Measurements from ENCODE around the gene TEX14. TPM values are rescaled to one million over a fixed set of nuclear protein-coding genes. Genes with fewer than 3 reads are reported as not detected.
A peak's percentile ranks its signal among the peaks of the same experiment; 100 is the strongest.

The TEX14 gene
- total RNA-seq, 1 experiment from 2014 or later, result 0.31 TPM

DNA sequence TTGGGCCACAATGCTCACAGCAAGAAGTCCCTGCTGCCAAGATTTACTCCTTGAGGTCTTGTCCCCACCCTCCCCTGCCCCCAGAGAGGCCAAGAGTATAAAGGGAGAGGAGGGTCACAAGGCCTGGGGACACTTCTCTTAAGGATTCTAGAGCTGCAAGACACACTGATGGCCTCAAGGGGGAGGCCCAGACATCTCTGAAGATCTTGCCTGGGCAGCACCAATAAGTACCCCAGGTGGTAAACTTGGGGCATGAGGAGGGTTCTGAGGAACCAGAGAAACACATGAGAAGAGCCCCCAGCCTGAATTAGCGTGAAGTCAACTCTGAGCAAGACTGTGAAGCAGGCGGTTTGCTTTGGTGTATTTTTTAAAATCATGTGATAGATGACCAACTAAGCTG is 150.6 kb downstream of the TEX14 start:
- Histone ChIP-seq H3K9ac (ENCODE audit: extremely low read depth, insufficient read length, low read length) (no peak overlapping the region), H3K79me1 (ENCODE audit: insufficient read depth, low read depth, low read length, poor library complexity, severe bottlenecking) (no peaks in the 10 kb centered on the region), H3K4ac (ENCODE audit: low read depth, low read length) (no peak overlapping the region), H3K18ac (ENCODE audit: insufficient read length, low read depth, low read length) (no peak overlapping the region), H2BK120ac (ENCODE audit: low read depth, low read length, poor library complexity, severe bottlenecking) (no peak overlapping the region), H3T11ph (ENCODE audit: low read length) (no peak overlapping the region), H3K56ac (ENCODE audit: insufficient read length, low read depth, low read length) (no peak overlapping the region), H3K14ac (ENCODE audit: insufficient read depth, low read length) (no peak overlapping the region), H3K79me2 (ENCODE audit: insufficient read depth, low read length) (no peaks in the 10 kb centered on the region), H4K20me1 (ENCODE audit: control insufficient read depth, insufficient read depth, insufficient read length) (no peaks in the 10 kb centered on the region), H3K4me1 (ENCODE audit: insufficient read depth, low read length) (no peaks in the 10 kb centered on the region), H3K9me3 (ENCODE audit: control insufficient read depth, low read depth, low read length) (no peaks in the 10 kb centered on the region), H2BK5ac (ENCODE audit: insufficient read length, low read length) (no peak overlapping the region), H3K4me2 (ENCODE audit: insufficient read depth, insufficient read length, low read length) (no peak overlapping the region), H2AK5ac (ENCODE audit: insufficient read length, low read length) (no peak overlapping the region), H4K5ac (ENCODE audit: insufficient read length, low read depth, low read length) (no peak overlapping the region), H2BK12ac (ENCODE audit: insufficient read length, low read depth, low read length) (no peak overlapping the region), H3K27me3 (ENCODE audit: insufficient read depth, low read length) (no peaks in the 10 kb centered on the region), H3K27ac (ENCODE audit: insufficient read length, low read depth, low read length) (no peak overlapping the region), H4K91ac (ENCODE audit: insufficient read length, low read depth, low read length) (no peak overlapping the region), H4K8ac (replicated peaks; ENCODE audit: insufficient read length, low read depth, low read length) (no peak overlapping the region), H3K23ac (ENCODE audit: insufficient read length, low read depth, low read length) (no peak overlapping the region), H2BK20ac (ENCODE audit: low read depth, low read length, poor library complexity, severe bottlenecking) (no peak overlapping the region), H3K23me2 (ENCODE audit: insufficient read length, low read depth, low read length, poor library complexity, severe bottlenecking) (no peaks in the 10 kb centered on the region), H2AFZ (ENCODE audit: low read length) (no peak overlapping the region), H2BK15ac (ENCODE audit: low read depth, low read length) (no peak overlapping the region)
- H3K36me3 Mint-ChIP-seq (ENCODE audit: insufficient read depth in 1 of 3, low read depth in 3 of 3), result no peaks in the 10 kb centered on the region
- H3K9me3 Mint-ChIP-seq, result no peaks in the 10 kb centered on the region
- H3K4me1 Mint-ChIP-seq, result peaks cover 10% of the 10 kb centered on the region in 2 experiments
- H3K4me3 Mint-ChIP-seq, result no peak overlapping the region
- TF ChIP-seq, protein P1, sequence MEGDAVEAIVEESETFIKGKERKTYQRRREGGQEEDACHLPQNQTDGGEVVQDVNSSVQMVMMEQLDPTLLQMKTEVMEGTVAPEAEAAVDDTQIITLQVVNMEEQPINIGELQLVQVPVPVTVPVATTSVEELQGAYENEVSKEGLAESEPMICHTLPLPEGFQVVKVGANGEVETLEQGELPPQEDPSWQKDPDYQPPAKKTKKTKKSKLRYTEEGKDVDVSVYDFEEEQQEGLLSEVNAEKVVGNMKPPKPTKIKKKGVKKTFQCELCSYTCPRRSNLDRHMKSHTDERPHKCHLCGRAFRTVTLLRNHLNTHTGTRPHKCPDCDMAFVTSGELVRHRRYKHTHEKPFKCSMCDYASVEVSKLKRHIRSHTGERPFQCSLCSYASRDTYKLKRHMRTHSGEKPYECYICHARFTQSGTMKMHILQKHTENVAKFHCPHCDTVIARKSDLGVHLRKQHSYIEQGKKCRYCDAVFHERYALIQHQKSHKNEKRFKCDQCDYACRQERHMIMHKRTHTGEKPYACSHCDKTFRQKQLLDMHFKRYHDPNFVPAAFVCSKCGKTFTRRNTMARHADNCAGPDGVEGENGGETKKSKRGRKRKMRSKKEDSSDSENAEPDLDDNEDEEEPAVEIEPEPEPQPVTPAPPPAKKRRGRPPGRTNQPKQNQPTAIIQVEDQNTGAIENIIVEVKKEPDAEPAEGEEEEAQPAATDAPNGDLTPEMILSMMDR (conservative IDR thresholded peaks at IDR 0.05), result peak; percentile 68
- DNase-seq, result peak; percentile 80
- no CpG with 5 or more reads among the region's 2 CpGs for WGBS (ENCODE audit: extremely low coverage, insufficient read length, low lambda C conversion rate)
- no peak overlapping the region; a peak in 1 of 7 replicates for H3K27ac Mint-ChIP-seq
- peaks cover 14% of the 10 kb centered on the region for H3K27me3 Mint-ChIP-seq (ENCODE audit: low read depth)
